HG03103 (cell line): ENCODE results near the gene AP2B1.
"Not testable (repeated sequence)": the region's sequence is repeated elsewhere in the genome, so short reads cannot be mapped to it uniquely, and the experiment has no call there.

Experiments used
- ATAC-seq: cut with Tn5 transposase; IDR thresholded peaks from one replicate; pipeline ENCODE4 v1.9.1; 2021; ENCODE audit warnings: low read depth; ENCODE audit not compliant: unreplicated experiment

The AP2B1 gene

DNA sequence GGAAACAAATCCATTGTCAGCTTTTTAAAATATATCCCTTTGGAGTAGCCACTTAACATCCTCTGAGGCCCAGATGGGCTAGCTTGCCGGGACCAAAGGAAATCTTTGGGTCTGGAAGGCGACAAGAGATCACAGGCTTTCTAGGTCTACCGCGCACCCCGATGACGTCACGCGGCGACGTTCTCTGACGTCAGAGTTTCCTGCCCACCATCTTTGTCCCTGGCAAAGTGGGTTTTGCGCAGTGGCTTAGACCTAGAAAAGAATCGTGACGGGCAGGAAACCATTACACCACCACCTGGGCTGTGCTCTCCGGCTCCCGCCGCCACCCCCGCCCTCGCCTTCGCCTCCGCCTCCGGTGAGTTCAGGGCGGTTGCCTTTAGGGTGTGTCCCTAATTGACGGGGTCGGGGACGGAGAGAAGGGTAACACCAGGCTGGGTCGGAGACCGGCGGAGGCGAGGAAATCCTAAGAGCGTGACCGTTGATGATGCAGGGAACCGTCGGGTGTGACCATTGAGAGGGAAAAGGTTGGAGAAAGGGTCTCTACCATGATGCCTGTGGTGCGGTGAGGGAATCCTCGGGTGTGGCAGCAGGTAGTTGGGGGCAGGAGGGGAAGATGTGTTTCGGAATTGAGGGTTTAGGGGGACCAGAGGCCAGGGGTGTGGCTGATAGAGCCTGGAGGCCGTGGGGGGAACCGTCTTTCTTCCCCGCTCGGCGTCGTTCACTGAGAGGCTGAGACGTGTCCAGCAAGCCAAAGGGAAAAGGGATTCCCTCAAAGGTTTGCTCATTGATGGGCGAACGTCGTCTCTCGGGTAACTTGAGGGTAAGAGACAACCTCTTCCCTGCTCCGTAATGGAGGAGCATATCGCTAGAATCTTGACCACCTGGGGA lies at the start of gene AP2B1:
Gene AP2B1 (plus strand): TSS at position 249 of the 888 bp plus-strand sequence. CDS start 6,709 bp downstream, outside the sequence.
- ATAC-seq: peak; percentile 78

GRCh38 chr17:35537601-35538141 lies 49.5 kb upstream of the AP2B1 start, which contains the start of gene SLFN12L:
SLFN12L (minus strand) TSS chr17:35537678; CDS start chr17:35522364, 15,314 bp downstream.
- ATAC-seq: no peak

DNA sequence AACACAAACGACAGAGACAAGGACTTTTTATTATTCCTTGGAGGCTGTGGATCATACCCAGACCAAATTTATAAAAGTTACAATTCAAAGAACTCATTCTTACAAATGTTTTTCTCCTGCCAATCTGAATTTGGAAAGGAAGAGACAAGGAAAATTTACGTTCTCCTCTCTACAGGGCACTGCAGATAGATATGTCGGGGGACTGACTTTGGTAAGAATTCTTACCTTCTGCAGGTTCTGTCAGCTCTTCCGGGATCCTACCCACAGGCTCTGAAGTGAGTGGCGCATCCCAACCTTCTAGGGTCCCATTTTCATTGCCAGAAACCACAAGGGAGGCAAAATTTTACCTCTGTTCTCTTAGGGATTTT lies 47.5 kb upstream of the AP2B1 start:
- ATAC-seq: no peak

GRCh38 chr17:35540589-35541404 lies 46.3 kb upstream of the AP2B1 start:
- ATAC-seq: no peak

- ATAC-seq: no peak
These were observed 45.7 kb upstream of the AP2B1 start for GRCh38 chr17:35541434-35541833.

GRCh38 chr17:35542990-35543389 lies 44.1 kb upstream of the AP2B1 start:
- no peak for ATAC-seq

DNA sequence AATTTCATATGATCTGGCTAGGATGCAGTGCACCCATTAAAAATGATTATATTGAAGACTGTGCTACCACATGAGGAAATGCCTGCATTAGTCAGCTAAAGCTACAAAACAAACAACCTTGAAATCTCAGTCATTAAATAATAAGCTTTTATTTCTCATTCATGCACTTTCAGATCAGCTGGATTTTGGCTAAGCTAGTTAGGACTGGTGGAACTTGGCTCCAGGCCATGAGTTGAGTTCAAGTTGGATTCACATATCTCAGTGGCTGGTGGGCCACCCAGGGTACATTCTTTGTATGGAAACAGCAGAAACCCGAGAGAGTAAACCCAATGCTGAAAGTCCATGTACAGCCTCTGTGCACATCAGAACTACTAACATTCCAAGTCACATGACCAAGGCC lies 43.3 kb upstream of the AP2B1 start:
- ATAC-seq: no peak

DNA sequence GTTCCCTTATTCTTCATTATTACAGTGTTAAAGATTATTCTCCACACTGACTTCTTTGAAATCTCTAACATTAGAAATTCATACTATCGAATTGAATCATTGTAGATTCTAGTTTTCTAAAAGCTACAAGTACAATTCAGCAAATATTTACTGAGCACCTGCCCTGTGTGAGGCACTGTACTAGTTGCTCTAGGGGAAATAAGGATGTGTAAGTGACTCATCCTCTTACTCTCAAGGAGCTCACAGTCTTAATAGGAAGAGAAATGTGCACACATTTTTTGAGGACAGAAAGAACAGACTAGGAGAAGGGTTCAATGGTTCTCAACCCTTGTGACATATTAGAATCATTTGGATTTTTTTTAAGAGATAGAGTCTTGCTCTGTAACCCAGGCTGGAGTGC lies 42.0 kb upstream of the AP2B1 start:
- no peak for ATAC-seq

GRCh38 chr17:35546487-35546886 lies 40.6 kb upstream of the AP2B1 start:
- no peak for ATAC-seq

- no peak for ATAC-seq
These were observed 38.8 kb upstream of the AP2B1 start for GRCh38 chr17:35548208-35548810.

DNA sequence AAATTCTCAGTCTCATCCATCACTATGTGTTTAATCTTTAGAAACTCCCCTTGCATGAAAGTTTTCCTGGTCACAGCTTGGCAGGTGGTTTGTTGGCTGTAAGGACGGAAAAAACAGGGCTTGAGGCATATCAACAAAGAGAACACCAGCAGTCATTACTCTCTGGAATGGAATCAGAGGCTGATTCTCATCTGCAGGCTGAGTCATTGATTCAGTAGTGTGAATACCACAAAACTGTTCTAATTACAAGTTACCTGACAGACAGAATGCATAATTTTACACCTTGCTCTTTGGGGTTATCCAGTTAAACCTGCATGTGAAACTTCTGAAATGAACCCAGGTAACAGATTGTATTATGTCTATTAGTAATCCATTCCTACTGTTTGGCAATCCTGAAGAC lies 38.1 kb upstream of the AP2B1 start:
- ATAC-seq: no peak

DNA sequence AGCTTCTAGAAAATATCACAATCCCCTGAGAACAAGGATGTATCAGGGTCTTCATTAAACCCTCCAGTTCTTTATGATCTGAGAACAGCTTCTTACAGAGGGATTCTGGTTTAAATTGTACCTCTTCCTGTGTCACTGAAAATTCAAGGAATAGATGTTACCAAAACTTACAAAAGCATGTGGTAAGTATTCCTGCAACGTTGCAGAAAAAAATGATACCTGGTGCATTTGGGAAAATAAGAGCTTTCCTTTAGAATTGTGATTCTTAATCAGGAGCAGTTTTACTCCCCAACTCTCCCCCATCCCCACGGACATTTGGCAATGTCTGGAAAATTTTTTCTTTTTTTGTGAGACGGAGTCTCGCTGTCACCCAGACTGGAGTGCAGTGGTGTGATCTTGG lies 33.8 kb upstream of the AP2B1 start:
- no peak for ATAC-seq

- no peak for ATAC-seq
These were observed 32.5 kb upstream of the AP2B1 start for GRCh38 chr17:35554668-35555067.

GRCh38 chr17:35555691-35556090 lies 31.4 kb upstream of the AP2B1 start:
- no peak for ATAC-seq

GRCh38 chr17:35557353-35557752 lies 29.8 kb upstream of the AP2B1 start:
- ATAC-seq: no peak

GRCh38 chr17:35559495-35560210 lies 27.5 kb upstream of the AP2B1 start:
- ATAC-seq: no peak

DNA sequence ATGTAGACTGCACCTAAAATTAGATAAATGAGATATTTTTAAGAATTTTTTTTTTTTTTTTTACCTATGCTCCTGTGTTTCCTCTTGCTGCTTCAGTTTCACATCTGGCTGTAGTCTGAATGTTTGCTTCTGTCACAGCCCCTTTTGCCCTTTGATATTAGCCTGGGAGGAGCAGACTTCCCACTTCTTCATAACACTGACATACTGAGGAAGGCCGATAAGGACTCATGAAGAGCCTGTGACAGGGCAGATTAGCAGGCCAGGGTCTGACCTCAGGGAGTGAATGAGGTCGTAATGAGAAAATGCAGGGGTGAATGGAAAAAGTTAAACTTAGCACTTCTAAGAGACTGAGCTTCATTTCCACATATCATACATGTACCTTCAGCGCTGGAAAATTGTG lies 26.4 kb upstream of the AP2B1 start, which contains the start of gene SLFN14:
Gene SLFN14 (minus strand): TSS at position 117 of the 400 bp plus-strand sequence. CDS start 2,757 bp downstream, outside the sequence.
- ATAC-seq: no peak

DNA sequence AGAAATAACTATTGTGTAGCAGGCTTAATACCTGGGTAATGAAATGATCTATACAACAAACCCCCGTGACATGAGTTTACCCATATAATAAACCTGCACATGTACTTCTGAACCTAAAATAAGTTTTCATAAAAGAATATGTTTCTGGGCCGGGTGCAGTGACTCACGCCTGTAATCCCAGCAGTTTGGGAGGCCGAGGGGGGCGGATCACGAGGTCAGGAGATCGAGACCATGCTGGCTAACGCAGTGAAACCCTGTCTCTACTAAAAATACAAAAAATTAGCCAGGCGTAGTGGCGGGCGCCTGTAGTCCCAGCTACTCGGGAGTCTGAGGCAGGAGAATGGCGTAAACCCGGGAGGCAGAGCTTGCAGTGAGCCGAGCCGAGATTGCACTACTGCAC lies 23.9 kb upstream of the AP2B1 start:
- not testable (repeated sequence) for ATAC-seq

DNA sequence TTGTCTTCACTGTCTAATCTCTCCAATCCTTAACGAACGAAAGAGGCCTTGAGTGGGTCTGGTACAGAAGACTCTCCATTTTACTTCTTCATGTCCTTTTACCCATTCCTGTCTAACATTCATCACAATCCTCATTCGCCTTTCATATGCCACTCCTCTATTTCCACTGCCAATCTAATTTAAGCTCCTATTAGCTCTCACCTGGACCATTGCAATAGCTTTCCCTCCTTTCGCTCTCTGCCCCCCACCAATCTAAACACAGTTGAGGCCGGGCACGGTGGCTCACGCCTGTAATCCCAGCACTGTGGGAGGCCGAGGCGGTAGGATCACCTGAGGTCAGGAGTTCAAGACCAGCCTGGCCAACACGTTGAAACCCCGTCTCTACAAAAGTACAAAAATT lies 20.2 kb upstream of the AP2B1 start:
- no peak for ATAC-seq

DNA sequence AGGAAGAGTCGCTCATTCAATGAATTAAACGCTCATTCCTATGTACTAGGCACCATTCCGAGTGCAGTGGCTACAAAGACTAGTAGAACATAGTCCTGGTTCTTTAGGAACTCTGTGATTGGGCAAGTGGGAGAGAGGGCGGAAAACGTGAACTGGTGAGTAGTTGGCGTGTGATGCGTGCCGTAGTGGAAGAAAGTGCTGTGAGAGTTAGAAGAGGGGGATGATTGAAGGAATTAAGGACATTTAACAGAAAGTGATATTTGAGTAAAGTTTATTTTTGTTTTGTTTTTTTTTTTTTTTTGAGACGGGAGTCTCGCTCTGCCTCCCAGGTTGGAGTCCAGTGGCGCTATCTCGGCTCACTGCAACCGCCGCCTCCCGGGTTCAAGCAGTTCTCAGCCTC lies 18.6 kb upstream of the AP2B1 start:
- no peak for ATAC-seq
